Stimulated activated CD8-positive, alpha-beta memory T cell treated with anti-CD3 and anti-CD28 coated beads, Interleukin-4, amount 100 ng/mL, for 1 hour (primary cell): ENCODE results near the gene DIP2A.

Experiments used
- DNase-seq, 2 donors: peaks; one replicate each; pipeline ENCODE4 v3.0.0-alpha.2; 2020; ENCODE audit warnings: low read depth in 2 of 2, low spot score in 1 of 2

DIP2A gene

GRCh38 chr21:46581780-46582307 is 123.2 kb downstream of the DIP2A start:
- DNase-seq = no peak

- no peak for DNase-seq
Measured at GRCh38 chr21:46585191-46585953, 126.7 kb downstream of the DIP2A start.

- DNase-seq = no peak
Measured at GRCh38 chr21:46594276-46594675, 135.6 kb downstream of the DIP2A start.

GRCh38 chr21:46596201-46596600 is 137.5 kb downstream of the DIP2A start:
- DNase-seq = no peak

- no peak for DNase-seq
Measured at GRCh38 chr21:46597031-46597430, 138.3 kb downstream of the DIP2A start.

GRCh38 chr21:46597896-46598343 is 139.2 kb downstream of the DIP2A start:
- DNase-seq = no peak

- DNase-seq = no peak
Measured at GRCh38 chr21:46598581-46599572, 140.2 kb downstream of the DIP2A start.

GRCh38 chr21:46600305-46600704 is 141.6 kb downstream of the DIP2A start:
- no peak for DNase-seq

- DNase-seq = no peak
Measured at GRCh38 chr21:46600978-46601377, 142.3 kb downstream of the DIP2A start.

GRCh38 chr21:46603228-46603627 is 144.5 kb downstream of the DIP2A start:
- no peak for DNase-seq

- DNase-seq = no peak
Measured at GRCh38 chr21:46604329-46604974, 145.8 kb downstream of the DIP2A start.

- no peak for DNase-seq
Measured at GRCh38 chr21:46604975-46605766, 146.5 kb downstream of the DIP2A start, which contains the start of gene S100B. TSS of gene S100B (minus strand) at chr21:46605082. CDS start at chr21:46602415, 2,667 bp downstream.

GRCh38 chr21:46605767-46606426 is 147.2 kb downstream of the DIP2A start:
- peak; percentile 27 to 39 for DNase-seq

- no peak for DNase-seq
Measured at GRCh38 chr21:46606427-46606813, 147.7 kb downstream of the DIP2A start.

GRCh38 chr21:46607636-46608035 is 148.9 kb downstream of the DIP2A start:
- no peak for DNase-seq

- DNase-seq = no peak
Measured at GRCh38 chr21:46608672-46609111, 150.0 kb downstream of the DIP2A start.

- no peak for DNase-seq
Measured at GRCh38 chr21:46610018-46610701, 151.5 kb downstream of the DIP2A start.

GRCh38 chr21:46613391-46613790 is 154.7 kb downstream of the DIP2A start:
- no peak for DNase-seq

GRCh38 chr21:46616050-46616449 is 157.4 kb downstream of the DIP2A start:
- no peak for DNase-seq
